Measurements from ENCODE around the gene IL17RC. TPM values are rescaled to one million over a fixed set of nuclear protein-coding genes. Genes with fewer than 3 reads are reported as not detected.

Gene IL17RC
- total RNA-seq, 6 experiments from 2014 or later, result 26.3 to 33.6 (median 29.6) TPM

- DNase-seq, result no peak
- Mint-ChIP-seq H3K27me3 (ENCODE audit: insufficient read depth) (no peaks in the 10 kb centered on the region), H3K36me3 (ENCODE audit: low read depth) (peaks cover 14% of the 10 kb centered on the region), H3K9me3 (no peaks in the 10 kb centered on the region), H3K27ac (peak overlapping the region; percentile 75), H3K4me3 (no peak overlapping the region), H3K4me1 (ENCODE audit: low read depth) (peaks cover 19% of the 10 kb centered on the region)
- no peak for TF ChIP-seq CTCF (IDR thresholded peaks at IDR 0.05)
These were observed 61.9 kb downstream of the IL17RC start for GRCh38 chr3:9978710-9979305.

GRCh38 chr3:9980251-9980650 lies 63.4 kb downstream of the IL17RC start:
- Mint-ChIP-seq H3K27me3 (ENCODE audit: insufficient read depth) (no peaks in the 10 kb centered on the region), H3K4me1 (ENCODE audit: low read depth) (peaks cover 19% of the 10 kb centered on the region), H3K9me3 (no peaks in the 10 kb centered on the region), H3K27ac (no peak overlapping the region), H3K36me3 (ENCODE audit: low read depth) (peaks cover 9% of the 10 kb centered on the region), H3K4me3 (no peak overlapping the region)
- DNase-seq, result no peak
- no peak for TF ChIP-seq CTCF (IDR thresholded peaks at IDR 0.05)

Other genes with a start within 250 kb of the IL17RC start
- not detected for gene CPNE9, start 213.3 kb upstream of the IL17RC start, total RNA-seq (2021; fragmentation: NEBNext Ultra II Directional; extraction: Animal tissue kit (Norgen Biotek cat#: 25700))
- gene BRPF1, start 185.4 kb upstream of the IL17RC start, total RNA-seq (2021; fragmentation: NEBNext Ultra II Directional; extraction: Animal tissue kit (Norgen Biotek cat#: 25700)), result 10 to 100 TPM; 14.4 to 18.4 (median 17.1) TPM
- gene OGG1, start 167.1 kb upstream of the IL17RC start, total RNA-seq (2021; fragmentation: NEBNext Ultra II Directional; extraction: Animal tissue kit (Norgen Biotek cat#: 25700)), result 10 to 100 TPM; 17.7 to 26.2 (median 23.7) TPM
- 10 to 100 TPM; 22.1 to 33.0 (median 28.8) TPM for gene CAMK1, start 147.2 kb upstream of the IL17RC start, total RNA-seq (2021; fragmentation: NEBNext Ultra II Directional; extraction: Animal tissue kit (Norgen Biotek cat#: 25700))
- gene TADA3, start 124.6 kb upstream of the IL17RC start, total RNA-seq (2021; fragmentation: NEBNext Ultra II Directional; extraction: Animal tissue kit (Norgen Biotek cat#: 25700)), result 10 to 100 TPM; 69.2 to 84.9 (median 77.0) TPM
- gene ARPC4, start 124.0 kb upstream of the IL17RC start, total RNA-seq (2021; fragmentation: NEBNext Ultra II Directional; extraction: Animal tissue kit (Norgen Biotek cat#: 25700)), result 100 to 1,000 TPM; 252 to 303 (median 266) TPM
- gene TTLL3, start 106.8 kb upstream of the IL17RC start, total RNA-seq (2021; fragmentation: NEBNext Ultra II Directional; extraction: Animal tissue kit (Norgen Biotek cat#: 25700)), result 10 to 100 TPM; 14.1 to 20.5 (median 16.0) TPM
- 10 to 100 TPM; 35.4 to 42.3 (median 38.2) TPM for gene RPUSD3, start 73.1 kb upstream of the IL17RC start, total RNA-seq (2021; fragmentation: NEBNext Ultra II Directional; extraction: Animal tissue kit (Norgen Biotek cat#: 25700))
- gene CIDEC, start 36.8 kb upstream of the IL17RC start, total RNA-seq (2021; fragmentation: NEBNext Ultra II Directional; extraction: Animal tissue kit (Norgen Biotek cat#: 25700)), result not detected
- gene JAGN1, start 26.5 kb upstream of the IL17RC start, total RNA-seq (2021; fragmentation: NEBNext Ultra II Directional; extraction: Animal tissue kit (Norgen Biotek cat#: 25700)), result 10 to 100 TPM; 23.9 to 28.7 (median 26.5) TPM
- under 1 TPM; 0.51 to 0.80 (median 0.65) TPM for gene IL17RE, start 14.2 kb upstream of the IL17RC start, total RNA-seq (2021; fragmentation: NEBNext Ultra II Directional; extraction: Animal tissue kit (Norgen Biotek cat#: 25700))
- gene CRELD1, start 16.7 kb downstream of the IL17RC start, total RNA-seq (2021; fragmentation: NEBNext Ultra II Directional; extraction: Animal tissue kit (Norgen Biotek cat#: 25700)), result 10 to 100 TPM; 11.3 to 22.6 (median 12.4) TPM
- gene PRRT3, start 35.3 kb downstream of the IL17RC start, total RNA-seq (2021; fragmentation: NEBNext Ultra II Directional; extraction: Animal tissue kit (Norgen Biotek cat#: 25700)), result 1 to 10 TPM; 4.3 to 9.2 (median 7.7) TPM
- gene EMC3, start 69.7 kb downstream of the IL17RC start, total RNA-seq (2021; fragmentation: NEBNext Ultra II Directional; extraction: Animal tissue kit (Norgen Biotek cat#: 25700)), result 100 to 1,000 TPM in 2 of 6 experiments, 10 to 100 TPM in 4; 82.3 to 119 (median 96.5) TPM
- 10 to 100 TPM in 5 of 6 experiments, 1 to 10 TPM in 1; 9.7 to 21.7 (median 17.5) TPM for gene FANCD2, start 109.3 kb downstream of the IL17RC start, total RNA-seq (2021; fragmentation: NEBNext Ultra II Directional; extraction: Animal tissue kit (Norgen Biotek cat#: 25700))
- not detected for gene FANCD2OS, start 191.2 kb downstream of the IL17RC start, total RNA-seq (2021; fragmentation: NEBNext Ultra II Directional; extraction: Animal tissue kit (Norgen Biotek cat#: 25700))
- 100 to 1,000 TPM; 161 to 176 (median 173) TPM for gene BRK1, start 198.6 kb downstream of the IL17RC start, total RNA-seq (2021; fragmentation: NEBNext Ultra II Directional; extraction: Animal tissue kit (Norgen Biotek cat#: 25700))
- gene VHL, start 224.7 kb downstream of the IL17RC start, total RNA-seq (2021; fragmentation: NEBNext Ultra II Directional; extraction: Animal tissue kit (Norgen Biotek cat#: 25700)), result 10 to 100 TPM; 16.1 to 21.8 (median 19.5) TPM
- gene IRAK2, start 247.8 kb downstream of the IL17RC start, total RNA-seq (2021; fragmentation: NEBNext Ultra II Directional; extraction: Animal tissue kit (Norgen Biotek cat#: 25700)), result 1 to 10 TPM; 2.6 to 4.4 (median 3.5) TPM

All from HFFc6 (cell line).